HG03095 (cell line): ENCODE measurements around the gene CYP1A2.
"Not testable (repeated sequence)": the region's sequence is repeated elsewhere in the genome, so short reads cannot be mapped to it uniquely, and the experiment has no call there.

ENCODE experiments used
- ATAC-seq: cut with Tn5 transposase; IDR thresholded peaks from one replicate; pipeline ENCODE4 v1.9.1; 2021; ENCODE audit warnings: moderate library complexity; ENCODE audit not compliant: unreplicated experiment

CYP1A2 gene

GRCh38 chr15:74733269-74733668, 15.4 kb upstream of the CYP1A2 start:
- no peak for ATAC-seq

GRCh38 chr15:74735305-74735704, 13.3 kb upstream of the CYP1A2 start:
- ATAC-seq, result no peak

- ATAC-seq, result not testable (repeated sequence)
Measured at GRCh38 chr15:74738239-74738638, 10.4 kb upstream of the CYP1A2 start.

GRCh38 chr15:74742422-74742821, 6.2 kb upstream of the CYP1A2 start:
- ATAC-seq, result no peak

GRCh38 chr15:74746389-74746788, 2.3 kb upstream of the CYP1A2 start:
- ATAC-seq, result no peak

GRCh38 chr15:74749832-74750231, 1.2 kb downstream of the CYP1A2 start:
- ATAC-seq, result no peak

- ATAC-seq, result no peak
Measured at GRCh38 chr15:74750751-74751150, 2.1 kb downstream of the CYP1A2 start.

GRCh38 chr15:74752011-74752410, 3.4 kb downstream of the CYP1A2 start:
- no peak for ATAC-seq

- no peak for ATAC-seq
Measured at GRCh38 chr15:74752531-74752930, 3.9 kb downstream of the CYP1A2 start.

- ATAC-seq, result no peak
Measured at GRCh38 chr15:74754593-74755215, 6.1 kb downstream of the CYP1A2 start.

GRCh38 chr15:74758736-74759135, 10.1 kb downstream of the CYP1A2 start:
- no peak for ATAC-seq

GRCh38 chr15:74762791-74763150, 14.1 kb downstream of the CYP1A2 start:
- ATAC-seq, result no peak

- no peak for ATAC-seq
Measured at GRCh38 chr15:74763416-74763815, 14.8 kb downstream of the CYP1A2 start.

GRCh38 chr15:74767167-74768098, 18.8 kb downstream of the CYP1A2 start:
- ATAC-seq, result no peak

GRCh38 chr15:74768099-74768770, 19.6 kb downstream of the CYP1A2 start:
- no peak for ATAC-seq

- ATAC-seq, result no peak
Measured at GRCh38 chr15:74768771-74769342, 20.2 kb downstream of the CYP1A2 start.

GRCh38 chr15:74769463-74770025, 20.9 kb downstream of the CYP1A2 start:
- ATAC-seq, result no peak

- no peak for ATAC-seq
Measured at GRCh38 chr15:74770211-74770903, 21.7 kb downstream of the CYP1A2 start.

- ATAC-seq, result no peak
Measured at GRCh38 chr15:74773329-74773728, 24.7 kb downstream of the CYP1A2 start.

- no peak for ATAC-seq
Measured at GRCh38 chr15:74773731-74774252, 25.1 kb downstream of the CYP1A2 start.
